ENCODE results near the gene LTBP1. TPM values are rescaled to one million over a fixed set of nuclear protein-coding genes. Genes with fewer than 3 reads are reported as not detected.
"Not testable (repeated sequence)": the region's sequence is repeated elsewhere in the genome, so short reads cannot be mapped to it uniquely, and the experiment has no call there.

The LTBP1 gene
- total RNA-seq, 1 experiment from 2014 or later: 2.2 TPM

DNA sequence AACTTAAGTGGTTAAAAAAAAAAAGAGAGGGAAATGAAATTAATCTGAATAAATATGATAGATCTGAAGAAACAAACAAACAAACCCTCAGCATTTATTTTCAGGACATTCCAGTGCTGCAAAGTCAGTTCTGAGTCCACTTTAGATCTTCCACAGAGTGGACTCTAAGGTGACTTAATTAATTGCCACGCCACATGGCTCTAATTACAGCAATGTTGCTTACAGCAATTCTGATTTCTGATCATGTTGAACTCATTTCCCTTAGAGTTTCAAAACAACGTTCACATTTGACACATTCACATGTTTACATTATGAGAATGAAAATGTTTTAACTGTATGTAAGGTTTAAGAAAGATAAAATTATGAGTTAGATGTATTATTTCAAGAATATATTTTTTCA is 491.1 kb downstream of the LTBP1 start:
- BruUV-seq (replicated peaks): no TSS peak
- ChIA-PET POLR2A (ENCODE audit: low non-redundant PET) (no interaction called here), CTCF (no interaction called here)
- Histone ChIP-seq H3K27me3 (replicated peaks; ENCODE audit: insufficient read depth, low read depth, low read length, poor library complexity) (no peaks in the 10 kb centered on the region), H3K27ac (ENCODE audit: low read depth, low read length, poor library complexity, severe bottlenecking) (no peak overlapping the region), H3K36me3 (ENCODE audit: insufficient read depth, low read length, poor library complexity, severe bottlenecking) (no peaks in the 10 kb centered on the region), H3K9me3 (ENCODE audit: low read depth, low read length, poor library complexity, severe bottlenecking) (no peaks in the 10 kb centered on the region), H3K4me3 (ENCODE audit: low read depth, low read length, poor library complexity, severe bottlenecking) (no peak overlapping the region), H3K4me1 (ENCODE audit: insufficient read depth, low read length, poor library complexity, severe bottlenecking) (no peaks in the 10 kb centered on the region)
- TF ChIP-seq, protein P1, sequence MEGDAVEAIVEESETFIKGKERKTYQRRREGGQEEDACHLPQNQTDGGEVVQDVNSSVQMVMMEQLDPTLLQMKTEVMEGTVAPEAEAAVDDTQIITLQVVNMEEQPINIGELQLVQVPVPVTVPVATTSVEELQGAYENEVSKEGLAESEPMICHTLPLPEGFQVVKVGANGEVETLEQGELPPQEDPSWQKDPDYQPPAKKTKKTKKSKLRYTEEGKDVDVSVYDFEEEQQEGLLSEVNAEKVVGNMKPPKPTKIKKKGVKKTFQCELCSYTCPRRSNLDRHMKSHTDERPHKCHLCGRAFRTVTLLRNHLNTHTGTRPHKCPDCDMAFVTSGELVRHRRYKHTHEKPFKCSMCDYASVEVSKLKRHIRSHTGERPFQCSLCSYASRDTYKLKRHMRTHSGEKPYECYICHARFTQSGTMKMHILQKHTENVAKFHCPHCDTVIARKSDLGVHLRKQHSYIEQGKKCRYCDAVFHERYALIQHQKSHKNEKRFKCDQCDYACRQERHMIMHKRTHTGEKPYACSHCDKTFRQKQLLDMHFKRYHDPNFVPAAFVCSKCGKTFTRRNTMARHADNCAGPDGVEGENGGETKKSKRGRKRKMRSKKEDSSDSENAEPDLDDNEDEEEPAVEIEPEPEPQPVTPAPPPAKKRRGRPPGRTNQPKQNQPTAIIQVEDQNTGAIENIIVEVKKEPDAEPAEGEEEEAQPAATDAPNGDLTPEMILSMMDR (conservative IDR thresholded peaks at IDR 0.05; ENCODE audit: low read depth, low read length): no peak
- no peak for TF ChIP-seq EZH2 (IDR thresholded peaks at IDR 0.05; ENCODE audit: borderline replicate concordance, low read depth, low read length, poor library complexity, severe bottlenecking)
- intact Hi-C loops (cut with micrococcal nuclease; ENCODE audit: unreplicated experiment): no loop called here
- DNase-seq (ENCODE audit: low spot score): no peak

DNA sequence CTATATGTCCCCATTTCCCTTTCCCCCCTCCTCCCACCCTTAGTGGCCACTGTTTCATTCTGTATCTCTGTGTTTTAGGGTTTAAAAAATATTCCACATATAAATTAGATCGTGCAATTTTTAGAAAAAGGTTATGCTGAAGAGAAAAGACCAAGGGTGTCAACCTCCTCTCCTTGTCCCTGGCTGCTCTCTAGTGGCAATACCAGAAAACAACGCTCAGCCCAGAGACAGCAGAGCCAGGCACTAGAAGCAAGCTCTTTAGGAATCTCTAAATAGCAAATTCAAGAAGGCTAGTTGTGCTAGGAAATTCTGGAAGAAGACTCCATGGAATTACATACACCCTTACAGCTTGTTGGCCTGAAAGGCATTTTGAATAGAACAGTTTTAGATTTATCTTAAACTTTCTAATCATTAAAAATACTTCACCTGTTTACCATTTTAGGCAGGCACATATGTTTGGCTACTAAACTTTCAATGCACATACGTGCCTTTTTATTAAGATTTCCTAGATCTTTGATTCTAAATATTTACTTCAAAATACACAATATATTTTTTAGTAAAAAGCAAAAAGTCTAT is 494.6 kb downstream of the LTBP1 start:
- CTCF ChIA-PET: interaction anchor here (0.5 to 0.8 kb wide), 4 partner anchors 120 to 776 kb away, joined by 3 to 7 read pairs (median 4); no protein-coding TSS in a partner anchor
- intact Hi-C loops (cut with micrococcal nuclease; ENCODE audit: unreplicated experiment): loop anchor here (2.0 to 5.0 kb wide), 3 partner anchors 407 to 889 kb away; no protein-coding TSS in a partner anchor
- no peak overlapping the region for H3K27ac ChIP-seq (ENCODE audit: low read depth, low read length, poor library complexity, severe bottlenecking)
- H3K4me1 ChIP-seq (ENCODE audit: insufficient read depth, low read length, poor library complexity, severe bottlenecking): no peaks in the 10 kb centered on the region
- BruUV-seq (replicated peaks): no TSS peak
- no peaks in the 10 kb centered on the region for H3K36me3 ChIP-seq (ENCODE audit: insufficient read depth, low read length, poor library complexity, severe bottlenecking)
- DNase-seq (ENCODE audit: low spot score): peak; percentile 65
- H3K27me3 ChIP-seq (replicated peaks; ENCODE audit: insufficient read depth, low read depth, low read length, poor library complexity): no peaks in the 10 kb centered on the region
- POLR2A ChIA-PET (ENCODE audit: low non-redundant PET): interaction anchor here (0.5 to 0.7 kb wide), 2 partner anchors 163 to 1548 kb away, joined by 3 to 5 read pairs; no protein-coding TSS in a partner anchor
- no peak overlapping the region for H3K4me3 ChIP-seq (ENCODE audit: low read depth, low read length, poor library complexity, severe bottlenecking)
- H3K9me3 ChIP-seq (ENCODE audit: low read depth, low read length, poor library complexity, severe bottlenecking): no peaks in the 10 kb centered on the region
- TF ChIP-seq, protein P1 (conservative IDR thresholded peaks at IDR 0.05; ENCODE audit: low read depth, low read length): peak; percentile 74
- TF ChIP-seq EZH2 (IDR thresholded peaks at IDR 0.05; ENCODE audit: borderline replicate concordance, low read depth, low read length, poor library complexity, severe bottlenecking): no peak

DNA sequence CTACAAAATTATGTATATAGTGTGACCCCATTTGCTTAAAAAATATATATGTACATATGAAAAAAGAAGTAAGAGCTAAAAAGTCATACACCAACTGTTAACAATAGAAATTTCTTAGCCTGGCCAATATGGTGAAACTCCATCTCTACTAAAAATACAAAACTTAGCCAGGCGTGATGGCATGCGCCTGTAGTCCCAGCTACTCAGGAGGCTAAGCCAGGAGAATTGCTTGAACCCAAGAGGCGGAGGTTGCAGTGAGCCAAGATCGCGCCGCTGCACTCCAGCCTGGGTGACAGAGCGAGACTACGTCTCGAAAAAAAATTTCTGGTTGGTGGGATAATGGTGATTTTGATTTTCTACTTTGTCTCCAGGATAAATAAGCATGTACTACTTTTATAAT is 495.3 kb downstream of the LTBP1 start:
- not testable (repeated sequence) for DNase-seq (ENCODE audit: low spot score); BruUV-seq (replicated peaks); H3K36me3 ChIP-seq (ENCODE audit: insufficient read depth, low read length, poor library complexity, severe bottlenecking); H3K4me1 ChIP-seq (ENCODE audit: insufficient read depth, low read length, poor library complexity, severe bottlenecking); H3K9me3 ChIP-seq (ENCODE audit: low read depth, low read length, poor library complexity, severe bottlenecking); H3K27ac ChIP-seq (ENCODE audit: low read depth, low read length, poor library complexity, severe bottlenecking); H3K4me3 ChIP-seq (ENCODE audit: low read depth, low read length, poor library complexity, severe bottlenecking); H3K27me3 ChIP-seq (replicated peaks; ENCODE audit: insufficient read depth, low read depth, low read length, poor library complexity)
- intact Hi-C loops (cut with micrococcal nuclease; ENCODE audit: unreplicated experiment): loop anchor here (5.0 kb wide), 1 partner anchor 890 kb away; no protein-coding TSS in a partner anchor
- ChIA-PET CTCF (interaction anchor here (0.5 kb wide), 1 partner anchor 119 kb away, joined by 5 read pairs; no protein-coding TSS in a partner anchor), POLR2A (ENCODE audit: low non-redundant PET) (interaction anchor here (0.7 kb wide), 2 partner anchors 12 to 1549 kb away, joined by 3 to 8 read pairs; no protein-coding TSS in a partner anchor)
